HEK293 (cell line): ENCODE results near the gene NHLH1.

Experiments
- CTCF ChIA-PET: fragments of 350-600 bp; formaldehyde crosslinking; extraction: SDS; loops from one replicate; lab custom pipeline; 2021; ENCODE audit warnings: antibody characterized with exemption; lab: Yijun Ruan, JAX
- POLR2A ChIA-PET: fragments of 300-600 bp; formaldehyde crosslinking; extraction: SDS; loops from one replicate; lab custom pipeline; 2020; ENCODE audit warnings: antibody characterized with exemption, inconsistent platforms; lab: Yijun Ruan, JAX
- H3K27ac ChIP-seq: fragments of 200-500 bp; sonication (Bioruptor generic); 2 replicates; pipeline ENCODE4 v1.5.1; 2014; ENCODE audit warnings: low read depth, low read length, control low read depth, inconsistent platforms; ENCODE audit errors: extremely low read depth
- H3K36me3 ChIP-seq, 2 experiments: fragments of 200-500 bp in 1 of 2; sonication (Bioruptor generic) in 1 of 2; 1 replicate in 1 of 2; 2 replicates in 1 of 2; pipeline ENCODE4 v1.5.1; 2014 to 2017; ENCODE audit warnings: inconsistent platforms in 2 of 2, low read length in 2 of 2; ENCODE audit not compliant: control insufficient read depth in 2 of 2, insufficient read depth in 1 of 2
- H3K4me1 ChIP-seq: fragments of 200-500 bp; sonication (Bioruptor generic); 2 replicates; pipeline ENCODE4 v1.5.1; 2014; ENCODE audit warnings: mild to moderate bottlenecking, low read length, inconsistent platforms; ENCODE audit not compliant: control insufficient read depth, insufficient read depth
- H3K4me3 ChIP-seq: 2 replicates; pipeline ENCODE4 v1.5.1; 2011; ENCODE audit warnings: low read depth, mild to moderate bottlenecking, control low read depth, low read length, moderate library complexity
- H3K9me3 ChIP-seq: fragments of 200-500 bp; sonication (Bioruptor generic); 2 replicates; pipeline ENCODE4 v1.5.1; 2014; ENCODE audit warnings: low read depth, low read length, inconsistent platforms; ENCODE audit not compliant: control insufficient read depth, insufficient read depth
- HOXA7 ChIP-seq: sonication (generic); formaldehyde crosslinking; IDR thresholded peaks from 2 replicates; pipeline ENCODE4 v1.8.1; 2022; ENCODE audit warnings: missing genetic modification reagents, borderline replicate concordance
- KLF8 ChIP-seq: fragments of 450-650 bp; formaldehyde crosslinking; IDR thresholded peaks from 2 replicates; pipeline ENCODE4 v1.5.1; 2016; ENCODE audit warnings: missing biosample characterization, missing genetic modification characterization
- PRDM10 ChIP-seq: fragments of 450-650 bp; formaldehyde crosslinking; IDR thresholded peaks from 2 replicates; pipeline ENCODE4 v1.5.1; 2016; ENCODE audit warnings: missing biosample characterization, missing genetic modification characterization
- PRDM4 ChIP-seq: fragments of 450-650 bp; formaldehyde crosslinking; IDR thresholded peaks from 2 replicates; pipeline ENCODE4 v1.5.1; 2017; ENCODE audit warnings: missing biosample characterization, missing genetic modification characterization
- ZBTB26 ChIP-seq: fragments of 450-650 bp; formaldehyde crosslinking; optimal IDR thresholded peaks from 2 replicates; pipeline ENCODE3; 2016; ENCODE audit warnings: missing biosample characterization, mild to moderate bottlenecking, missing genetic modification characterization
- ZNF24 ChIP-seq: fragments of 450-650 bp; formaldehyde crosslinking; IDR thresholded peaks from 2 replicates; pipeline ENCODE4 v1.5.1; 2016; ENCODE audit warnings: missing biosample characterization, missing genetic modification characterization
- ZNF324 ChIP-seq: fragments of 450-650 bp; formaldehyde crosslinking; IDR thresholded peaks from 2 replicates; pipeline ENCODE4 v1.5.1; 2016; ENCODE audit warnings: missing biosample characterization, missing genetic modification characterization
- ZNF394 ChIP-seq: fragments of 450-650 bp; formaldehyde crosslinking; IDR thresholded peaks from 2 replicates; pipeline ENCODE4 v1.5.1; 2016; ENCODE audit warnings: missing biosample characterization, missing genetic modification characterization, mild to moderate bottlenecking, moderate library complexity, borderline replicate concordance
- ZNF544 ChIP-seq: fragments of 450-650 bp; formaldehyde crosslinking; IDR thresholded peaks from 2 replicates; pipeline ENCODE4 v1.5.0; 2017; ENCODE audit warnings: missing biosample characterization, missing genetic modification characterization
- ZNF610 ChIP-seq: fragments of 450-650 bp; formaldehyde crosslinking; IDR thresholded peaks from 2 replicates; pipeline ENCODE4 v1.5.1; 2016; ENCODE audit warnings: missing biosample characterization, missing genetic modification characterization, borderline replicate concordance
- ZNF701 ChIP-seq: fragments of 450-650 bp; formaldehyde crosslinking; IDR thresholded peaks from 2 replicates; pipeline ENCODE4 v1.5.1; 2016; ENCODE audit warnings: missing biosample characterization, missing genetic modification characterization
- ZSCAN18 ChIP-seq: fragments of 450-650 bp; formaldehyde crosslinking; IDR thresholded peaks from 2 replicates; pipeline ENCODE4 v1.5.1; 2016; ENCODE audit warnings: missing biosample characterization, missing genetic modification characterization

The NHLH1 gene

GRCh38 chr1:160340146-160340545, 26.7 kb upstream of the NHLH1 start:
- Histone ChIP-seq H3K27ac (no peak overlapping the region), H3K4me1 (no peaks in the 10 kb centered on the region; the same call in 1 of the 2 replicates)
- ChIA-PET CTCF (interaction anchor here (0.7 to 2.1 kb wide), 3 partner anchors 14 to 332 kb away, joined by 3 to 9 read pairs (median 3); no protein-coding TSS in a partner anchor), POLR2A (no interaction called here)
- no peak for TF ChIP-seq HOXA7 (CRISPR knock-in tag)
- no peak for TF ChIP-seq ZNF544
- TF ChIP-seq ZNF24 (tag by site-specific recombination): no peak
- no peak for TF ChIP-seq PRDM10
- TF ChIP-seq ZBTB26 (tag by site-specific recombination): no peak
- TF ChIP-seq ZNF324 (tag by site-specific recombination): no peak
- no peak for TF ChIP-seq ZSCAN18 (tag by site-specific recombination)
- TF ChIP-seq ZNF394 (tag by site-specific recombination): no peak
- TF ChIP-seq KLF8 (tag by site-specific recombination): no peak
- TF ChIP-seq, all 188 proteins: peak for 0
- H3K9me3 ChIP-seq: no peaks in the 10 kb centered on the region
- H3K4me3 ChIP-seq: no peak overlapping the region
- H3K36me3 ChIP-seq: peaks cover 37 to 60% of the 10 kb centered on the region in 2 experiments

GRCh38 chr1:160340866-160341265, 26.0 kb upstream of the NHLH1 start:
- Histone ChIP-seq H3K4me1 (no peaks in the 10 kb centered on the region; the same call in 1 of the 2 replicates), H3K9me3 (no peaks in the 10 kb centered on the region), H3K4me3 (no peak overlapping the region), H3K27ac (no peak overlapping the region), H3K36me3 (peaks cover 40 to 64% of the 10 kb centered on the region in 2 experiments)
- ChIA-PET POLR2A (no interaction called here), CTCF (interaction anchor here (1.8 kb wide), 1 partner anchor 49 kb away, joined by 9 read pairs; no protein-coding TSS in a partner anchor)
- no peak for TF ChIP-seq PRDM4 (tag by site-specific recombination)
- no peak for TF ChIP-seq HOXA7 (CRISPR knock-in tag)
- no peak for TF ChIP-seq ZNF324 (tag by site-specific recombination)
- no peak for TF ChIP-seq ZNF610 (tag by site-specific recombination)
- TF ChIP-seq ZNF701 (tag by site-specific recombination): no peak
